ENCODE results near the gene SETD3. TPM values are rescaled to one million over a fixed set of nuclear protein-coding genes. Genes with fewer than 3 reads are reported as not detected.
A peak's percentile ranks its signal among the peaks of the same experiment; 100 is the strongest.

SETD3 gene
- total and polyA plus RNA-seq, 10 of the 15 experiments (the other 5 are each of a cell fraction or from before 2014, with no cell fraction given), result 11.3 to 44.2 (median 36.5) TPM

- peak; percentile 59 to 69; a peak in 3 of 4 replicates for TF ChIP-seq BHLHE40 (IDR thresholded peaks at IDR 0.05; ENCODE audit: borderline replicate concordance in 1 of 2, low read depth in 2 of 2, low read length in 1 of 2)
- no peak for TF ChIP-seq ZSCAN29 (IDR thresholded peaks at IDR 0.05)
- ChIA-PET POLR2A (no interaction called here), CTCF (interaction anchor here (0.6 to 10.1 kb wide), 3 partner anchors 17 to 294 kb away, joined by 3 to 233 read pairs (median 22); no protein-coding TSS in a partner anchor), SMC1A (ENCODE audit: uncharacterized antibody, unreplicated experiment) (interaction anchor here (0.7 to 1.2 kb wide), 2 partner anchors 17 to 26 kb away, joined by 3 to 4 read pairs; no protein-coding TSS in a partner anchor), RAD21 (ENCODE audit: unreplicated experiment) (no interaction called here)
- no peak overlapping the region for H3K27ac ChIP-seq (ENCODE audit: control insufficient read depth, insufficient read depth)
- H3K4me2 ChIP-seq (ENCODE audit: control insufficient read depth, insufficient read depth), result no peak overlapping the region
- no peaks in the 10 kb centered on the region for H3K4me1 ChIP-seq (ENCODE audit: control insufficient read depth, insufficient read depth, low read length)
- no peak overlapping the region for H3K9ac ChIP-seq (ENCODE audit: control insufficient read depth, insufficient read depth, low read length)
- no peak for FAIRE-seq
- H4K20me1 ChIP-seq (ENCODE audit: control insufficient read depth, insufficient read depth), result no peaks in the 10 kb centered on the region
- H3K4me3 ChIP-seq, result no peak overlapping the region
- no peak overlapping the region for H2AFZ ChIP-seq (ENCODE audit: control insufficient read depth, low read depth, low read length)
- H3K36me3 ChIP-seq (ENCODE audit: control insufficient read depth in 2 of 2, insufficient read depth in 2 of 2, low read length in 1 of 2), result 0 out of 4 replicates have a peak, but pooled peaks cover 0 to 4% of the 10 kb centered on the region in 2 experiments
- ATAC-seq, result peak; percentile 45; the same call in 2 of the 3 replicates
- BruUV-seq (replicated peaks), result no TSS peak
- no peaks in the 10 kb centered on the region for H3K27me3 ChIP-seq (replicated peaks in 1 of 2; ENCODE audit: control insufficient read depth in 2 of 2, insufficient read depth in 2 of 2, low read length in 1 of 2)
- in situ Hi-C loops (cut with MboI) (no loop called here), intact Hi-C loops (cut with micrococcal nuclease; ENCODE audit: unreplicated experiment) (no loop called here)
- H3K79me2 ChIP-seq (ENCODE audit: control insufficient read depth, insufficient read depth, low read length), result no peaks in the 10 kb centered on the region
- no peak for DNase-seq (ENCODE audit: low read depth, low spot score)
- no peaks in the 10 kb centered on the region for H3K9me3 ChIP-seq (replicated peaks; ENCODE audit: control insufficient read depth, insufficient read depth, low read length)
- 41% methylated on average over 1 of the region's 1 CpG for WGBS (ENCODE audit: insufficient coverage, insufficient replicate concordance, low lambda C conversion rate, missing lambda C conversion rate)
These were observed 62.4 kb downstream of the SETD3 start for GRCh38 chr14:99418242-99418641.

GRCh38 chr14:99416909-99417308, 63.8 kb downstream of the SETD3 start:
- WGBS (ENCODE audit: insufficient coverage, insufficient replicate concordance, low lambda C conversion rate, missing lambda C conversion rate), result 98% methylated on average over 5 of the region's 5 CpGs
- Histone ChIP-seq H3K9me3 (replicated peaks; ENCODE audit: control insufficient read depth, insufficient read depth, low read length) (no peaks in the 10 kb centered on the region), H3K36me3 (ENCODE audit: control insufficient read depth in 2 of 2, insufficient read depth in 2 of 2, low read length in 1 of 2) (peaks cover 0 to 4% of the 10 kb centered on the region in 2 experiments; a peak in 3 of 4 replicates), H3K4me1 (ENCODE audit: control insufficient read depth, insufficient read depth, low read length) (peaks cover 5% of the 10 kb centered on the region; the same call in 1 of the 2 replicates), H3K4me2 (ENCODE audit: control insufficient read depth, insufficient read depth) (no peak overlapping the region), H4K20me1 (ENCODE audit: control insufficient read depth, insufficient read depth) (no peaks in the 10 kb centered on the region), H3K27ac (ENCODE audit: control insufficient read depth, insufficient read depth) (no peak overlapping the region), H3K9ac (ENCODE audit: control insufficient read depth, insufficient read depth, low read length) (no peak overlapping the region), H3K27me3 (replicated peaks in 1 of 2; ENCODE audit: control insufficient read depth in 2 of 2, insufficient read depth in 2 of 2, low read length in 1 of 2) (no peaks in the 10 kb centered on the region), H3K4me3 (no peak overlapping the region), H2AFZ (ENCODE audit: control insufficient read depth, low read depth, low read length) (no peak overlapping the region), H3K79me2 (ENCODE audit: control insufficient read depth, insufficient read depth, low read length) (no peaks in the 10 kb centered on the region)
- RAD21 ChIA-PET (ENCODE audit: unreplicated experiment), result interaction anchor here (1.6 to 2.2 kb wide), 3 partner anchors 27 to 149 kb away, joined by 9 to 20 read pairs (median 11); no protein-coding TSS in a partner anchor
- DNase-seq (ENCODE audit: low read depth, low spot score) (no peak), FAIRE-seq (no peak), ATAC-seq (no peak)
- SMC1A ChIA-PET (ENCODE audit: uncharacterized antibody, unreplicated experiment), result interaction anchor here (0.9 to 5.0 kb wide), 9 partner anchors 10 to 1279 kb away, joined by 3 to 22 read pairs (median 7); no protein-coding TSS in a partner anchor
- CTCF ChIA-PET, result interaction anchor here (0.7 to 10.1 kb wide), 8 partner anchors 9 to 97 kb away, joined by 3 to 233 read pairs (median 9); no protein-coding TSS in a partner anchor
- in situ Hi-C loops (cut with MboI), result no loop called here
- intact Hi-C loops (cut with micrococcal nuclease; ENCODE audit: unreplicated experiment), result no loop called here
- POLR2A ChIA-PET, result no interaction called here
- BruUV-seq (replicated peaks), result no TSS peak
- TF ChIP-seq HSF1 (IDR thresholded peaks at IDR 0.05; ENCODE audit: low read depth, low read length) (no peak), CBFB (IDR thresholded peaks at IDR 0.05; ENCODE audit: low read depth) (no peak), YY1 (IDR thresholded peaks at IDR 0.05; ENCODE audit: low read depth, low read length) (no peak), BCLAF1 (IDR thresholded peaks at IDR 0.05) (no peak), BCL3 (IDR thresholded peaks at IDR 0.05; ENCODE audit: borderline replicate concordance, insufficient read depth, low read depth, low read length, poor library complexity, severe bottlenecking) (no peak), DPF2 (IDR thresholded peaks at IDR 0.05) (no peak), WRNIP1 (IDR thresholded peaks at IDR 0.05; ENCODE audit: borderline replicate concordance, low read depth, low read length) (no peak), PAX5 (IDR thresholded peaks at IDR 0.05; ENCODE audit: borderline replicate concordance, low read depth, low read length) (no peak), NFYB (IDR thresholded peaks at IDR 0.05; ENCODE audit: insufficient read depth, low read depth, low read length) (no peak)

Measured in GM12878 (cell line).